IMR-90 (cell line): ENCODE data around the gene TPD52L2. TPM values are rescaled to one million over a fixed set of nuclear protein-coding genes. Genes with fewer than 3 reads are reported as not detected.

Experiments
- ATAC-seq: fragments of 200-7000 bp; cut with Tn5 transposase; 2 replicates; pipeline ENCODE4 v1.9.1; 2020; ENCODE audit warnings: low read depth, mild to moderate bottlenecking, moderate library complexity
- BruUV-seq: library from RNA; stranded (reverse); fragments of 400-500 nt; replicated peaks from 2 replicates; lab custom pipeline; 2021; lab: Mats Ljungman, UMichigan
- CTCF ChIA-PET: fragments of 300-600 bp; formaldehyde crosslinking; extraction: SDS; loops from one replicate; lab custom pipeline; 2021; ENCODE audit warnings: antibody characterized with exemption; lab: Yijun Ruan, JAX
- POLR2A ChIA-PET: fragments of 300-600 bp; sonication (Branson Sonifier 250); formaldehyde crosslinking; loops from one replicate; lab custom pipeline; 2022; ENCODE audit warnings: antibody characterized with exemption; ENCODE audit not compliant: unreplicated experiment; lab: Charles Lee
- DNase-seq: peaks from one replicate; pipeline ENCODE4 v3.0.0; 2013
- H2AFZ ChIP-seq: replicated peaks from 2 replicates; pipeline ENCODE3; 2013; ENCODE audit warnings: low read length, mild to moderate bottlenecking; ENCODE audit not compliant: poor library complexity
- H2AK5ac ChIP-seq: 2 replicates; pipeline ENCODE4 v1.6.1; 2013; ENCODE audit warnings: low read depth, low read length, inconsistent platforms
- H2AK9ac ChIP-seq: replicated peaks from 2 replicates; pipeline ENCODE3; 2013; ENCODE audit warnings: mild to moderate bottlenecking, low read depth, low read length, moderate library complexity; ENCODE audit not compliant: poor library complexity
- H2BK120ac ChIP-seq: 2 replicates; pipeline ENCODE4 v1.6.1; 2013; ENCODE audit warnings: low read depth, low read length, inconsistent platforms
- H2BK15ac ChIP-seq: 3 replicates; pipeline ENCODE4 v1.6.1; 2013; ENCODE audit warnings: low read depth, low read length, inconsistent platforms
- H2BK20ac ChIP-seq: 2 replicates; pipeline ENCODE4 v1.6.1; 2013; ENCODE audit warnings: low read depth, mild to moderate bottlenecking, inconsistent platforms, low read length, moderate library complexity
- H2BK5ac ChIP-seq: 2 replicates; pipeline ENCODE4 v1.6.1; 2013; ENCODE audit warnings: mild to moderate bottlenecking, low read depth, low read length, inconsistent platforms; ENCODE audit not compliant: poor library complexity, severe bottlenecking
- H3K14ac ChIP-seq: replicated peaks from 2 replicates; pipeline ENCODE4 v1.6.1; 2013; ENCODE audit warnings: low read depth, low read length, inconsistent platforms
- H3K18ac ChIP-seq: 2 replicates; pipeline ENCODE4 v1.6.1; 2013; ENCODE audit warnings: low read depth, low read length, control low read depth
- H3K23ac ChIP-seq: 2 replicates; pipeline ENCODE4 v1.6.1; 2013; ENCODE audit warnings: low read depth, low read length, inconsistent platforms
- H3K27ac ChIP-seq: 2 replicates; pipeline ENCODE4 v1.5.1; 2013; ENCODE audit warnings: mild to moderate bottlenecking, control low read depth, low read length; ENCODE audit not compliant: insufficient read depth
- H3K27me3 ChIP-seq: 2 replicates; pipeline ENCODE4 v1.6.1; 2013; ENCODE audit warnings: low read length; ENCODE audit not compliant: control insufficient read depth, insufficient read depth
- H3K36me3 ChIP-seq: 2 replicates; pipeline ENCODE4 v1.6.1; 2013; ENCODE audit warnings: low read length, mixed read lengths; ENCODE audit not compliant: control insufficient read depth, insufficient read depth
- H3K4ac ChIP-seq: 2 replicates; pipeline ENCODE4 v1.6.1; 2013; ENCODE audit warnings: low read depth, low read length, inconsistent platforms
- H3K4me1 ChIP-seq: 2 replicates; pipeline ENCODE4 v1.6.1; 2013; ENCODE audit warnings: low read length, mixed read lengths; ENCODE audit not compliant: control insufficient read depth, insufficient read depth
- H3K4me2 ChIP-seq: 2 replicates; pipeline ENCODE4 v1.6.1; 2013; ENCODE audit warnings: low read depth, mild to moderate bottlenecking, control low read depth, low read length, moderate library complexity
- H3K4me3 ChIP-seq: 2 replicates; pipeline ENCODE4 v1.5.1; 2013; ENCODE audit warnings: low read depth, mild to moderate bottlenecking, control low read depth, low read length, moderate library complexity; ENCODE audit not compliant: insufficient read depth
- H3K56ac ChIP-seq: 2 replicates; pipeline ENCODE4 v1.6.1; 2013; ENCODE audit warnings: low read length, inconsistent platforms; ENCODE audit not compliant: insufficient read depth; ENCODE audit errors: extremely low read depth
- H3K79me1 ChIP-seq, 2 experiments: 2 replicates each; pipeline ENCODE4 v1.6.1; 2013; ENCODE audit warnings: low read length in 2 of 2, inconsistent platforms in 1 of 2, low read depth in 1 of 2
- H3K9ac ChIP-seq: 2 replicates; pipeline ENCODE4 v1.6.1; 2013; ENCODE audit warnings: low read depth, low read length, control low read depth
- H3K9me1 ChIP-seq: 2 replicates; pipeline ENCODE4 v1.6.1; 2013; ENCODE audit warnings: low read length, inconsistent platforms; ENCODE audit not compliant: insufficient read depth
- H3K9me3 ChIP-seq: 2 replicates; pipeline ENCODE4 v1.6.1; 2013; ENCODE audit warnings: low read length; ENCODE audit not compliant: control insufficient read depth, insufficient read depth
- H4K20me1 ChIP-seq: 2 replicates; pipeline ENCODE4 v1.6.1; 2013; ENCODE audit warnings: low read length, inconsistent platforms; ENCODE audit not compliant: insufficient read depth
- H4K5ac ChIP-seq: 2 replicates; pipeline ENCODE4 v1.6.1; 2013; ENCODE audit warnings: mild to moderate bottlenecking, low read depth, low read length, control low read depth
- H4K8ac ChIP-seq, 2 experiments: 2 replicates each; pipeline ENCODE4 v1.6.1; 2013; ENCODE audit warnings: low read depth in 2 of 2, low read length in 2 of 2, control low read depth in 1 of 2, inconsistent platforms in 1 of 2
- H4K91ac ChIP-seq: 2 replicates; pipeline ENCODE4 v1.6.1; 2013; ENCODE audit warnings: low read depth, low read length, inconsistent platforms; ENCODE audit not compliant: insufficient read depth
- BHLHE40 ChIP-seq: fragments of 150-350 bp; IDR thresholded peaks from 2 replicates; pipeline ENCODE4 v1.6.1; 2016; ENCODE audit warnings: mild to moderate bottlenecking, low read depth, low read length
- CEBPB ChIP-seq: IDR thresholded peaks from 2 replicates; pipeline ENCODE4 v1.6.1; 2012; ENCODE audit warnings: low read depth, low read length, improper control_type of control experiment
- CHD1 ChIP-seq: IDR thresholded peaks from 2 replicates; pipeline ENCODE4 v1.6.1; 2012; ENCODE audit warnings: low read depth, low read length, improper control_type of control experiment
- FOS ChIP-seq: fragments of 150-350 bp; IDR thresholded peaks from 2 replicates; pipeline ENCODE4 v1.6.1; 2016; ENCODE audit warnings: low read depth, low read length
- MAFK ChIP-seq: IDR thresholded peaks from 2 replicates; pipeline ENCODE4 v1.6.1; 2012; ENCODE audit warnings: low read depth, low read length, improper control_type of control experiment
- MAZ ChIP-seq: IDR thresholded peaks from 2 replicates; pipeline ENCODE4 v1.6.1; 2012; ENCODE audit warnings: low read depth, mild to moderate bottlenecking, low read length, improper control_type of control experiment, moderate library complexity, borderline replicate concordance
- MXI1 ChIP-seq: IDR thresholded peaks from 2 replicates; pipeline ENCODE4 v1.6.1; 2012; ENCODE audit warnings: low read depth, mild to moderate bottlenecking, low read length, moderate library complexity, borderline replicate concordance
- NFE2L2 ChIP-seq: fragments of 150-350 bp; IDR thresholded peaks from 2 replicates; pipeline ENCODE4 v1.6.1; 2016; ENCODE audit warnings: low read depth, mild to moderate bottlenecking, low read length
- POLR2A ChIP-seq: IDR thresholded peaks from 2 replicates; pipeline ENCODE4 v1.6.1; 2012; ENCODE audit warnings: mild to moderate bottlenecking, low read depth, low read length
- RAD21 ChIP-seq: IDR thresholded peaks from 2 replicates; pipeline ENCODE4 v1.6.1; 2012; ENCODE audit warnings: low read length, improper control_type of control experiment
- RCOR1 ChIP-seq: IDR thresholded peaks from 2 replicates; pipeline ENCODE4 v1.6.1; 2012; ENCODE audit warnings: mild to moderate bottlenecking, low read length, improper control_type of control experiment; ENCODE audit not compliant: insufficient replicate concordance
- RFX5 ChIP-seq: IDR thresholded peaks from 2 replicates; pipeline ENCODE4 v1.8.0; 2012; ENCODE audit warnings: low read depth, mild to moderate bottlenecking, low read length, moderate library complexity
- SMC3 ChIP-seq: fragments of 150-350 bp; IDR thresholded peaks from 2 replicates; pipeline ENCODE4 v1.6.1; 2016; ENCODE audit warnings: low read depth, mild to moderate bottlenecking, antibody characterized with exemption, low read length, moderate library complexity
- WGBS, 2 experiments: methylation state at CpG; one replicate each; pipeline versions ENCODE4 v1.1.5 to v1.1.7; 2013; ENCODE audit warnings: missing lambda C conversion rate in 2 of 2; ENCODE audit not compliant: insufficient read length in 1 of 2; ENCODE audit errors: extremely low coverage in 2 of 2; 5-methylcytosine and 5-hydroxymethylcytosine counted together
- dilution Hi-C: fragments of 300-500 bp; cut with HindIII; formaldehyde crosslinking; loops from one replicate; pipeline ENCODE4 v1.14.3; 2018; ENCODE audit warnings: low sequenced_read_pairs; ENCODE audit not compliant: unreplicated experiment
- in situ Hi-C: fragments of 300-500 bp; cut with MboI; formaldehyde crosslinking; loops from 3 replicates; pipeline ENCODE4 v1.14.3; 2019; ENCODE audit warnings: low sequenced_read_pairs, inconsistent platforms, mixed read lengths
- intact Hi-C: fragments of 100-400 bp; cut with micrococcal nuclease; formaldehyde crosslinking; loops from 2 replicates; pipeline ENCODE4 v1.10.0; 2022
- polyA plus RNA-seq, 3 experiments: library from polyadenylated mRNA; depleted of rRNA; stranded (reverse); fragments of >200 nt; gene quantifications; 2 replicates each; pipeline ENCODE4 v1.2.3, GENCODE V29; 2012; ENCODE audit warnings: low replicate concordance in 1 of 3
- total RNA-seq: library from RNA; depleted of rRNA; stranded (reverse); fragments of >200 nt; gene quantifications from 2 replicates; pipeline ENCODE4 v1.2.3, GENCODE V29; 2012
- TF ChIP-seq, protein P1 (sequence below): conservative IDR thresholded peaks from 2 replicates; pipeline ENCODE4 v1.5.1; 2012; ENCODE audit warnings: mild to moderate bottlenecking, low read depth, low read length, improper control_type of control experiment
- TF ChIP-seq, protein P2 (sequence below): fragments of 150-350 bp; IDR thresholded peaks from 2 replicates; pipeline ENCODE4 v1.6.1; 2017; ENCODE audit warnings: mild to moderate bottlenecking, antibody characterized with exemption, low read length, low read depth
- TF ChIP-seq, protein P3 (sequence below): fragments of 150-350 bp; IDR thresholded peaks from 2 replicates; pipeline ENCODE4 v1.6.1; 2016; ENCODE audit warnings: low read depth, mild to moderate bottlenecking, low read length, moderate library complexity, borderline replicate concordance

TPD52L2 gene
- total and polyA plus RNA-seq, 2 of the 4 experiments (the other 2 are of a cell fraction), result 113 to 189 TPM

DNA sequence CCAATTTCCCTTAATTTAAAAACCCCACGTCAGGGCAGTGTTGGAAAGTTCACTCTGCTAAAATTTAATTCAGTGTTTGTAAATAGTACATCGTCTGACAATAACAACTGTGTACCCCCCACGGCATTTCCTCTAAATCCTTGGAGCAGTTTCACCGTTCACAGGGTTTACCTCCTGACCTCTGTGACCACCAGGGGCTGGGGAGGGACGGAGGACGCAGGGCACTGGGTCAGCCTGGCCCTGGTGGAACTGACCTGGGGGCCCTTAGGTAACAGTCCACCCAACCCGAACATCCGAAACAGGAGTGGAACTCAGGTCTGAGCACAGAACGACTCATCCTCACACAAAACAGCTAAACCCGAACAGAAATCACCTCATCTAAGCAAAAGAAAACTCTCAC, 36.1 kb upstream of the TPD52L2 start:
- H3K23ac ChIP-seq, result peak overlapping the region; percentile 70
- no peak overlapping the region for H2BK5ac ChIP-seq
- H3K27me3 ChIP-seq, result no peaks in the 10 kb centered on the region
- H3K4me1 ChIP-seq, result peaks cover 29% of the 10 kb centered on the region
- intact Hi-C loops (no loop called here), dilution Hi-C loops (no loop called here), in situ Hi-C loops (no loop called here)
- TF ChIP-seq MXI1 (no peak), POLR2A (no peak), CEBPB (no peak), MAZ (no peak), BHLHE40 (no peak), FOS (no peak), MAFK (no peak), CHD1 (no peak), NFE2L2 (no peak), RCOR1 (no peak), RFX5 (no peak), SMC3 (no peak), RAD21 (no peak)
- TF ChIP-seq, protein P1, sequence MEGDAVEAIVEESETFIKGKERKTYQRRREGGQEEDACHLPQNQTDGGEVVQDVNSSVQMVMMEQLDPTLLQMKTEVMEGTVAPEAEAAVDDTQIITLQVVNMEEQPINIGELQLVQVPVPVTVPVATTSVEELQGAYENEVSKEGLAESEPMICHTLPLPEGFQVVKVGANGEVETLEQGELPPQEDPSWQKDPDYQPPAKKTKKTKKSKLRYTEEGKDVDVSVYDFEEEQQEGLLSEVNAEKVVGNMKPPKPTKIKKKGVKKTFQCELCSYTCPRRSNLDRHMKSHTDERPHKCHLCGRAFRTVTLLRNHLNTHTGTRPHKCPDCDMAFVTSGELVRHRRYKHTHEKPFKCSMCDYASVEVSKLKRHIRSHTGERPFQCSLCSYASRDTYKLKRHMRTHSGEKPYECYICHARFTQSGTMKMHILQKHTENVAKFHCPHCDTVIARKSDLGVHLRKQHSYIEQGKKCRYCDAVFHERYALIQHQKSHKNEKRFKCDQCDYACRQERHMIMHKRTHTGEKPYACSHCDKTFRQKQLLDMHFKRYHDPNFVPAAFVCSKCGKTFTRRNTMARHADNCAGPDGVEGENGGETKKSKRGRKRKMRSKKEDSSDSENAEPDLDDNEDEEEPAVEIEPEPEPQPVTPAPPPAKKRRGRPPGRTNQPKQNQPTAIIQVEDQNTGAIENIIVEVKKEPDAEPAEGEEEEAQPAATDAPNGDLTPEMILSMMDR, result no peak
- TF ChIP-seq, protein P2, sequence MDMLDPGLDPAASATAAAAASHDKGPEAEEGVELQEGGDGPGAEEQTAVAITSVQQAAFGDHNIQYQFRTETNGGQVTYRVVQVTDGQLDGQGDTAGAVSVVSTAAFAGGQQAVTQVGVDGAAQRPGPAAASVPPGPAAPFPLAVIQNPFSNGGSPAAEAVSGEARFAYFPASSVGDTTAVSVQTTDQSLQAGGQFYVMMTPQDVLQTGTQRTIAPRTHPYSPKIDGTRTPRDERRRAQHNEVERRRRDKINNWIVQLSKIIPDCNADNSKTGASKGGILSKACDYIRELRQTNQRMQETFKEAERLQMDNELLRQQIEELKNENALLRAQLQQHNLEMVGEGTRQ, result no peak
- TF ChIP-seq, protein P3, sequence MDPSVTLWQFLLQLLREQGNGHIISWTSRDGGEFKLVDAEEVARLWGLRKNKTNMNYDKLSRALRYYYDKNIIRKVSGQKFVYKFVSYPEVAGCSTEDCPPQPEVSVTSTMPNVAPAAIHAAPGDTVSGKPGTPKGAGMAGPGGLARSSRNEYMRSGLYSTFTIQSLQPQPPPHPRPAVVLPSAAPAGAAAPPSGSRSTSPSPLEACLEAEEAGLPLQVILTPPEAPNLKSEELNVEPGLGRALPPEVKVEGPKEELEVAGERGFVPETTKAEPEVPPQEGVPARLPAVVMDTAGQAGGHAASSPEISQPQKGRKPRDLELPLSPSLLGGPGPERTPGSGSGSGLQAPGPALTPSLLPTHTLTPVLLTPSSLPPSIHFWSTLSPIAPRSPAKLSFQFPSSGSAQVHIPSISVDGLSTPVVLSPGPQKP, result no peak
- ChIA-PET CTCF (no interaction called here), POLR2A (interaction anchor here (0.6 kb wide), 1 partner anchor 19 kb away, joined by 3 read pairs; no protein-coding TSS in a partner anchor)
- H4K20me1 ChIP-seq, result peaks cover 41% of the 10 kb centered on the region; the same call in 1 of the 2 replicates
- H4K91ac ChIP-seq, result no peak overlapping the region
- BruUV-seq, result no TSS peak
- no peak overlapping the region for H2AK9ac ChIP-seq
- no peak overlapping the region for H3K4me3 ChIP-seq
- no peak overlapping the region for H4K8ac ChIP-seq
- no CpG with 5 or more reads among the region's 10 CpGs for WGBS, 2 experiments
- peaks cover 24 to 60% of the 10 kb centered on the region in 2 experiments for H3K79me1 ChIP-seq
- H3K4ac ChIP-seq, result no peak overlapping the region
- H2BK20ac ChIP-seq, result no peak overlapping the region
- H3K56ac ChIP-seq, result no peak overlapping the region
- H3K18ac ChIP-seq, result no peak overlapping the region
- H3K14ac ChIP-seq, result peak overlapping the region; percentile 37; the same call in 1 of the 2 replicates
- H2BK120ac ChIP-seq, result no peak overlapping the region
- DNase-seq (no peak), ATAC-seq (no peak)
- no peaks in the 10 kb centered on the region for H3K9me3 ChIP-seq
- H3K27ac ChIP-seq, result no peak overlapping the region
- peaks cover 24% of the 10 kb centered on the region for H3K9me1 ChIP-seq
- no peaks in the 10 kb centered on the region for H3K36me3 ChIP-seq
- peak overlapping the region; percentile 93; the same call in 1 of the 2 replicates for H3K4me2 ChIP-seq
- H4K5ac ChIP-seq, result no peak overlapping the region
- no peak overlapping the region for H2BK15ac ChIP-seq
- H2AFZ ChIP-seq, result no peak overlapping the region
- no peak overlapping the region for H3K9ac ChIP-seq
- no peak overlapping the region for H2AK5ac ChIP-seq
